Measurements from ENCODE around the gene NDUFC1. TPM values are rescaled to one million over a fixed set of nuclear protein-coding genes. Genes with fewer than 3 reads are reported as not detected.

NDUFC1 gene
- total RNA-seq, 1 donor from 2014 or later: 16.5 TPM

DNA sequence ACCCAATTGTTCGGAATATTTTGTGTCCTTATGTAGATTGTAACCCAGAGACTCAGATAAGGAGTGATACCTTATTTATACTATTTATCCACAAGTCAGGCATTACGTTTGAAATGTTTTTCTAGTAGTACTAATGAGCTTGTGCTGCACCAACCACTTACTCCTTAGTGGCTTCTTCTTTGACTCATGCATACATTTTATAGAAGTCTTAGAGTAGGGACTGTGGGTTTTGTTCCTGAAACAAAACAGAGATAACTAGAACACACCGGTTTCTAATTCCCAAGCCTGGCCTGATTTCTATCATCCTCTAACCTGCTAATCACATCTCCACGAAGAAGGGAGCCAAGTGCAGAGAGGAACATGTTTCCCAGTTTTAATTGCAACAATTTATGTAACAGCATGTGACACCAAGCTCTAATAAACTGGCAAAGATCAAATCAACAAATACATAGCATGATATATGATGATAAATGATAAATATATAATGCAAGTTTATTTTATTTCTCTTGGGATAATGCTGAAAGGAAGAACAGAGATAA is 54.5 kb downstream of the NDUFC1 start:
- no peak overlapping the region for H3K27ac ChIP-seq
- no peaks in the 10 kb centered on the region for H3K9me3 ChIP-seq
- DNase-seq (ENCODE audit: extremely low spot score in 2 of 2): no peak
- H3K36me3 ChIP-seq: no peaks in the 10 kb centered on the region
- intact Hi-C loops (cut with DNase I): no loop called here
- TF ChIP-seq, protein P1, sequence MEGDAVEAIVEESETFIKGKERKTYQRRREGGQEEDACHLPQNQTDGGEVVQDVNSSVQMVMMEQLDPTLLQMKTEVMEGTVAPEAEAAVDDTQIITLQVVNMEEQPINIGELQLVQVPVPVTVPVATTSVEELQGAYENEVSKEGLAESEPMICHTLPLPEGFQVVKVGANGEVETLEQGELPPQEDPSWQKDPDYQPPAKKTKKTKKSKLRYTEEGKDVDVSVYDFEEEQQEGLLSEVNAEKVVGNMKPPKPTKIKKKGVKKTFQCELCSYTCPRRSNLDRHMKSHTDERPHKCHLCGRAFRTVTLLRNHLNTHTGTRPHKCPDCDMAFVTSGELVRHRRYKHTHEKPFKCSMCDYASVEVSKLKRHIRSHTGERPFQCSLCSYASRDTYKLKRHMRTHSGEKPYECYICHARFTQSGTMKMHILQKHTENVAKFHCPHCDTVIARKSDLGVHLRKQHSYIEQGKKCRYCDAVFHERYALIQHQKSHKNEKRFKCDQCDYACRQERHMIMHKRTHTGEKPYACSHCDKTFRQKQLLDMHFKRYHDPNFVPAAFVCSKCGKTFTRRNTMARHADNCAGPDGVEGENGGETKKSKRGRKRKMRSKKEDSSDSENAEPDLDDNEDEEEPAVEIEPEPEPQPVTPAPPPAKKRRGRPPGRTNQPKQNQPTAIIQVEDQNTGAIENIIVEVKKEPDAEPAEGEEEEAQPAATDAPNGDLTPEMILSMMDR (IDR thresholded peaks at IDR 0.05): no peak
- no peak for TF ChIP-seq POLR2AphosphoS5 (IDR thresholded peaks at IDR 0.05; ENCODE audit: insufficient read depth in 1 of 2, low read depth in 1 of 2)
- TF ChIP-seq POLR2A (IDR thresholded peaks at IDR 0.05): no peak
- no peaks in the 10 kb centered on the region for H3K27me3 ChIP-seq
- peaks cover 16% of the 10 kb centered on the region for H3K4me1 ChIP-seq
- no peak overlapping the region for H3K4me3 ChIP-seq

DNA sequence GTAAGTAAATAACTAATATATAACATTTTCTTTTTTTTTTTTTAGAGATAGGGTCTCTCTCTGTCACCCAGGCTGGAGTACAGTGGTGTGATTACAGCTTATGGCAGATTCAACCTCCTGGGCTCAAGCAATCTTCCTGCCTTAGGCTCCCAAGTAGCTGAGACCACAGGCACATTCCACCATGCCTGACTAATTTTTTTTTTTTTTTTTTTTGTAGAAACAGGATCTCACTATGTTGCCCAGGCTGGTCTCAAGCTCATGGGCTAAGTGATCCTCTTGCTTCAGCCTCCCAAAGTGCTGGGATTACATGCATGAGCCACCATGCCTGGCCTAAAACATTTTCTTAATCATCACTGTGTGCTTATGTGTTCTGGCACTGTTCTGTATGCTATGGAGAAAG is 55.0 kb downstream of the NDUFC1 start:
- TF ChIP-seq POLR2AphosphoS5 (IDR thresholded peaks at IDR 0.05; ENCODE audit: insufficient read depth in 1 of 2, low read depth in 1 of 2) (no peak), POLR2A (IDR thresholded peaks at IDR 0.05) (no peak)
- TF ChIP-seq, protein P1 (IDR thresholded peaks at IDR 0.05): no peak
- H3K27me3 ChIP-seq: no peaks in the 10 kb centered on the region
- H3K27ac ChIP-seq: no peak overlapping the region
- H3K4me1 ChIP-seq: peaks cover 16% of the 10 kb centered on the region
- no peak for DNase-seq (ENCODE audit: extremely low spot score in 2 of 2)
- no peak overlapping the region for H3K4me3 ChIP-seq
- intact Hi-C loops (cut with DNase I): no loop called here
- no peaks in the 10 kb centered on the region for H3K36me3 ChIP-seq
- no peaks in the 10 kb centered on the region for H3K9me3 ChIP-seq

DNA sequence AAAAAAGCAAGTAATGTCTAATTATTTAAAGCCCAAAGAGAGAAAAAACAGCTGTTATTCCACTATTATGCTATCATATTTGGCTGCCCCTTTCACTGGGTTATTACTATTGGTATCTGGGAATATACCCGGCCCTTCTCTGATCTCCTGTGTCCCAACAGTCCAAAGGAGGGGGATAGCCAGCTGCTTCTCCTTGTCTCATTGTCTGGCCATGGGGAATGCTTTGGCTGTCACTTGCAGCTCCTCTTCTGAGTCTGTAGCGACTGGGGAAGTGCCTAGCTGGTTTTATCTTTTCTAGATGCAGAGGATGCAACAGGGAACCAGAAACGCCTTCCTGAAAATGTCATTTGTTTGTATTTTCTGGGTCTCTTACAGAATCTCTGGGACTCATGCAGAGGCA is 56.1 kb downstream of the NDUFC1 start:
- no peak for DNase-seq (ENCODE audit: extremely low spot score in 2 of 2)
- H3K27me3 ChIP-seq: no peaks in the 10 kb centered on the region
- no peaks in the 10 kb centered on the region for H3K36me3 ChIP-seq
- H3K9me3 ChIP-seq: no peaks in the 10 kb centered on the region
- intact Hi-C loops (cut with DNase I): no loop called here
- TF ChIP-seq POLR2A (IDR thresholded peaks at IDR 0.05) (no peak), POLR2AphosphoS5 (IDR thresholded peaks at IDR 0.05; ENCODE audit: insufficient read depth in 1 of 2, low read depth in 1 of 2) (no peak)
- TF ChIP-seq, protein P1 (IDR thresholded peaks at IDR 0.05): no peak
- peaks cover 16% of the 10 kb centered on the region for H3K4me1 ChIP-seq
- H3K4me3 ChIP-seq: no peak overlapping the region
- H3K27ac ChIP-seq: no peak overlapping the region

DNA sequence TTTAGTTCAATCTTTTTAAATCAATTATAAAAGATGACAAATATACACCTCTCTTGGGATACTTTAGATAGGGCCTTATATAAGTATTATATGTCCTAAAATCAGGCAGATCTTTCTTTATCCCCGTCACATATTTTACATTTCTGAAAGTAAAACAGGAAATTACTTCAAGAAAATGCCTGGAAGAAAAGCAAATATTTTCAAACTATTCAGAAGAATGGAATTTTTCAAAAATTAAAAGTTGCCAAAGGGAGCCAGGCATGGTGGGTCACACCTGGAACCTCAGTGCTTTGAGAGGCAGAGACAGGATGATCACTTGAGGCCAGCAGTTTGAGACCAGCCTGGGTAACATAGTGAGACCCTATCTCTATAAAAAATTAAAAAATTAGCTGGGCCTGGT is 56.7 kb downstream of the NDUFC1 start:
- Histone ChIP-seq H3K27ac (no peak overlapping the region), H3K36me3 (no peaks in the 10 kb centered on the region), H3K4me1 (peaks cover 16% of the 10 kb centered on the region), H3K27me3 (no peaks in the 10 kb centered on the region), H3K9me3 (no peaks in the 10 kb centered on the region), H3K4me3 (no peak overlapping the region)
- TF ChIP-seq POLR2AphosphoS5 (IDR thresholded peaks at IDR 0.05; ENCODE audit: insufficient read depth in 1 of 2, low read depth in 1 of 2): no peak
- TF ChIP-seq, protein P1 (IDR thresholded peaks at IDR 0.05): no peak
- no peak for TF ChIP-seq POLR2A (IDR thresholded peaks at IDR 0.05)
- intact Hi-C loops (cut with DNase I): no loop called here
- DNase-seq (ENCODE audit: extremely low spot score in 2 of 2): no peak

DNA sequence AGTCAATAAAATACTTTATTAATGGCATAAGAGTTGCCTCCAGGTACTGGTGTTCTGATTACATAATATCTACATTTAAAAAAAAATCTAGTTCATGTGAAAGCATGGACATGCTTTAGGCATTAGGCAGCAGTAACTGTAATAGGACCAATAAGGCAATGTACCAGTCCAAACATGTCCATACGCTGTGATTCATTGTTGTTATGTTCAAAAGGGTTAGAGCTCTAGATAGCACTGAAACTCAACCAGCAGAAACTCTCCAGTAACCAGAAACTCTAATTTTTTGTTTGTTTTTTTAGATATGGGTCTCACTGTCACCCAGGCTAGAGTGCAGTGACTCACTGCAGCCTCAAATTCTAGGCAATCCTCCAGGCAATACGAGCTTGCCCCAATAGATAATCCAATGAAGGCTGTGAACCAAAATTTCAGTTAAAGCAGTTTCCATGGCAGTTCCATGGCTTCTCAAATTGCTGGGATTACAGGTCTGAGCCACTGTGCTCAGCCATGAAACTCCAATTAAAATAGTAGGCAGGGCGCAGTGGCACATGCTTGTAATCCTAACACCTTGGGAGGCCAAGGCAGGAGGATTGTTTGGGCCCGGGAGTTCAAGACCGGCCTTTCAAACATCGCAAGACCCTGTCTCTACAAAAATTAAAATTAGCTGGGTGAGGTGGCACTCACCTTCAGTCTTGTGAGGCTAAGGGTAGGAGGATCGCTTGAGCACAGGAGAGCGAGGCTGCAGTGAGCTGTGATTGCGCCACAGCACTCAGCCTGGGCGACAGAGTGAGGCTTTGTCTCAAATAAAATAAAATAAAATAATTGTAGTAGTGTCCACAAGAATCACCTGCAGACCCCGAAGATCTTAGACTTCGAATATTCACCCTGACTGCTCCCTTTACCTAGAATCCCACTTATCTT is 58.6 kb downstream of the NDUFC1 start:
- H3K4me3 ChIP-seq: no peak overlapping the region
- no peaks in the 10 kb centered on the region for H3K9me3 ChIP-seq
- H3K36me3 ChIP-seq: no peaks in the 10 kb centered on the region
- DNase-seq (ENCODE audit: extremely low spot score in 2 of 2): no peak
- intact Hi-C loops (cut with DNase I): no loop called here
- TF ChIP-seq, protein P1 (IDR thresholded peaks at IDR 0.05): no peak
- peak; percentile 32 to 89 for TF ChIP-seq POLR2AphosphoS5 (IDR thresholded peaks at IDR 0.05; ENCODE audit: insufficient read depth in 1 of 2, low read depth in 1 of 2)
- TF ChIP-seq POLR2A (IDR thresholded peaks at IDR 0.05): no peak
- H3K27ac ChIP-seq: peak overlapping the region; percentile 38
- peaks cover 16% of the 10 kb centered on the region for H3K4me1 ChIP-seq
- no peaks in the 10 kb centered on the region for H3K27me3 ChIP-seq
